ENCODE results near the gene MAST4. TPM values are rescaled to one million over a fixed set of nuclear protein-coding genes. Genes with fewer than 3 reads are reported as not detected.

Gene MAST4
- polyA plus RNA-seq, 1 donor (not counting 4 experiments of a cell fraction or from before 2014, with no cell fraction given), result 19.8 TPM

GRCh38 chr5:67105270-67105669 is 509.1 kb downstream of the MAST4 start:
- Histone ChIP-seq H3K27ac (ENCODE audit: control insufficient read depth, insufficient read depth, low read length) (no peak overlapping the region), H2AFZ (ENCODE audit: control insufficient read depth, low read length) (no peak overlapping the region), H3K4me1 (ENCODE audit: control insufficient read depth, extremely low read depth, insufficient read depth, low read length) (no peaks in the 10 kb centered on the region), H3K4me3 (ENCODE audit: control insufficient read depth in 2 of 3, extremely low read depth in 1 of 3, insufficient read depth in 2 of 3, low read depth in 1 of 3, low read length in 3 of 3) (no peak overlapping the region), H4K20me1 (ENCODE audit: control insufficient read depth, extremely low read depth, insufficient read depth, low read length) (no peaks in the 10 kb centered on the region), H3K79me2 (ENCODE audit: control insufficient read depth, insufficient read depth, low read length) (no peaks in the 10 kb centered on the region), H3K36me3 (ENCODE audit: control insufficient read depth in 2 of 2, extremely low read depth in 1 of 2, insufficient read depth in 2 of 2, low read length in 2 of 2) (peaks cover 23 to 24% of the 10 kb centered on the region in 2 experiments), H3K4me2 (ENCODE audit: control insufficient read depth, extremely low read depth, insufficient read depth, low read depth, low read length) (no peak overlapping the region), H3K9me3 (ENCODE audit: control insufficient read depth, low read depth, low read length) (no peaks in the 10 kb centered on the region), H3K9ac (ENCODE audit: control insufficient read depth, extremely low read depth, insufficient read depth, low read length) (no peak overlapping the region), H3K9me1 (ENCODE audit: control insufficient read depth, extremely low read depth, insufficient read depth, low read length) (no peaks in the 10 kb centered on the region), H3K27me3 (ENCODE audit: control insufficient read depth, extremely low read depth, insufficient read depth, low read length) (no peaks in the 10 kb centered on the region)
- FAIRE-seq (no peak), DNase-seq (ENCODE audit: low read depth, low spot score) (no peak)
- dilution Hi-C loops (cut with MboI; ENCODE audit: extremely low pct_ligation_motif_present, low sequenced_read_pairs), result no loop called here
- no peak for TF ChIP-seq EZH2 (IDR thresholded peaks at IDR 0.05; ENCODE audit: low read length)

DNA sequence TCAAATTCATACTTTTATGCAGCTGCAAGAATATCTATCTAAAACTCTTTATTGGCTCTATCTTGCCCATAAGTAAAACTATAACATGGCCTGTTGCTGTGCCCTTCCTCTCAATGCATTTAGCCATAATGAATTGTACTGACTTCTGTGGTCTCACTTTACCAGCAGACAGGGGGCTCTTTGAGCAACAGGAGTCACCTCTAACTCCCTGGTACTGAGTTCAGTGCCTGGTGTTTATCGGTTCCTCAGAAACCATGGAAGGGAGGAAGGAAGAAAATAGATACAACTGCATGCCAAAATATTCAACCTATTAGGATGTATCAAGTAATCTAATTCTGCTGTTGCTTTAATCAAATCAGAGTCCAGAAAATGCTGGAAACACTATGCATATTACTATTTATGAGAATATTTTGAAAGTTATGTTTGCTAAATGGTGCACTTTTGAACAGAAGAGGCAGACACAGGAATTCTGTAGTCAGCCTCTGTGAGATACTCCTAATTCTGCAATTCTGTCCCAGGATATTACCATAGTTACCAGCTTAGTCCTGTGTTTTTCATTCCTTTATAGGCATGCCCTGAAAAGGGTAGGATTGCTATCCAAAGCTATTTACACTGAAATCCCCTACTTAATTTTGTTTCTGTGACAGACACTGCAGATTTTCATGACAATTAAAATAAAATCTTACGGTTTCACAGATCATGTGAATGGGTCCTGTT is 510.6 kb downstream of the MAST4 start:
- Histone ChIP-seq H3K27ac (ENCODE audit: control insufficient read depth, insufficient read depth, low read length) (no peak overlapping the region), H3K4me3 (ENCODE audit: control insufficient read depth in 2 of 3, extremely low read depth in 1 of 3, insufficient read depth in 2 of 3, low read depth in 1 of 3, low read length in 3 of 3) (no peak overlapping the region), H3K79me2 (ENCODE audit: control insufficient read depth, insufficient read depth, low read length) (no peaks in the 10 kb centered on the region), H3K9me1 (ENCODE audit: control insufficient read depth, extremely low read depth, insufficient read depth, low read length) (no peaks in the 10 kb centered on the region), H4K20me1 (ENCODE audit: control insufficient read depth, extremely low read depth, insufficient read depth, low read length) (no peaks in the 10 kb centered on the region), H3K36me3 (ENCODE audit: control insufficient read depth in 2 of 2, extremely low read depth in 1 of 2, insufficient read depth in 2 of 2, low read length in 2 of 2) (peaks cover 19 to 23% of the 10 kb centered on the region in 2 experiments), H2AFZ (ENCODE audit: control insufficient read depth, low read length) (no peak overlapping the region), H3K9ac (ENCODE audit: control insufficient read depth, extremely low read depth, insufficient read depth, low read length) (no peak overlapping the region), H3K9me3 (ENCODE audit: control insufficient read depth, low read depth, low read length) (no peaks in the 10 kb centered on the region), H3K4me2 (ENCODE audit: control insufficient read depth, extremely low read depth, insufficient read depth, low read depth, low read length) (no peak overlapping the region), H3K27me3 (ENCODE audit: control insufficient read depth, extremely low read depth, insufficient read depth, low read length) (no peaks in the 10 kb centered on the region), H3K4me1 (ENCODE audit: control insufficient read depth, extremely low read depth, insufficient read depth, low read length) (no peaks in the 10 kb centered on the region)
- no peak for TF ChIP-seq EZH2 (IDR thresholded peaks at IDR 0.05; ENCODE audit: low read length)
- TF ChIP-seq, protein P1, sequence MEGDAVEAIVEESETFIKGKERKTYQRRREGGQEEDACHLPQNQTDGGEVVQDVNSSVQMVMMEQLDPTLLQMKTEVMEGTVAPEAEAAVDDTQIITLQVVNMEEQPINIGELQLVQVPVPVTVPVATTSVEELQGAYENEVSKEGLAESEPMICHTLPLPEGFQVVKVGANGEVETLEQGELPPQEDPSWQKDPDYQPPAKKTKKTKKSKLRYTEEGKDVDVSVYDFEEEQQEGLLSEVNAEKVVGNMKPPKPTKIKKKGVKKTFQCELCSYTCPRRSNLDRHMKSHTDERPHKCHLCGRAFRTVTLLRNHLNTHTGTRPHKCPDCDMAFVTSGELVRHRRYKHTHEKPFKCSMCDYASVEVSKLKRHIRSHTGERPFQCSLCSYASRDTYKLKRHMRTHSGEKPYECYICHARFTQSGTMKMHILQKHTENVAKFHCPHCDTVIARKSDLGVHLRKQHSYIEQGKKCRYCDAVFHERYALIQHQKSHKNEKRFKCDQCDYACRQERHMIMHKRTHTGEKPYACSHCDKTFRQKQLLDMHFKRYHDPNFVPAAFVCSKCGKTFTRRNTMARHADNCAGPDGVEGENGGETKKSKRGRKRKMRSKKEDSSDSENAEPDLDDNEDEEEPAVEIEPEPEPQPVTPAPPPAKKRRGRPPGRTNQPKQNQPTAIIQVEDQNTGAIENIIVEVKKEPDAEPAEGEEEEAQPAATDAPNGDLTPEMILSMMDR (optimal IDR thresholded peaks at IDR 0.05 in 1 of 3, IDR thresholded peaks at IDR 0.05 in 1 of 3, conservative IDR thresholded peaks at IDR 0.05 in 1 of 3; ENCODE audit: extremely low read depth in 1 of 3, insufficient read depth in 2 of 3, low read length in 3 of 3), result no peak
- dilution Hi-C loops (cut with MboI; ENCODE audit: extremely low pct_ligation_motif_present, low sequenced_read_pairs), result no loop called here
- FAIRE-seq (no peak), DNase-seq (ENCODE audit: low read depth, low spot score) (no peak)

Measured in keratinocyte (primary cell).